ENCODE data around the gene VAV3. TPM values are rescaled to one million over a fixed set of nuclear protein-coding genes. Genes with fewer than 3 reads are reported as not detected.

VAV3 gene
- total and polyA plus RNA-seq, 10 of the 15 experiments (the other 5 are each of a cell fraction or from before 2014, with no cell fraction given) = 0.84 to 5.5 (median 3.4) TPM

DNA sequence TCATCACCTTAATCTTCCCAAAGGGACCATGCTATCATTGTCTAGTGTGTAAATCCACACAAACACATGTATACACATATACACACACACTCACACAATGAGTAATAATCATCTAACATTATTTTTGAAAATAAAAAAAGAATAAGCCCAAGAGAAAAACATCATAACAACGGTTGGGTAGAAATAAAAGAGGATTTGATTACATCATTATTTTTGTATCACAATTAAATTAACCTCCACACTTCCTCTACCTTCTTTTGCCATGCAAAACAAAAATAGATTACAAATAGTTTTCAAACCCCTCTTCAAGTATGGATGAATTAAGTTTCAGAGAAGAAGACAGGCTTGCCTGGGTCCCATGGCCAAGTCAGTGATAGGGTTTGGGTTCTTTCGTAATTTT, 238.1 kb downstream of the VAV3 start (continued):
- TF ChIP-seq SIX5 (IDR thresholded peaks at IDR 0.05; ENCODE audit: low read depth, low read length, severe bottlenecking) = no peak

DNA sequence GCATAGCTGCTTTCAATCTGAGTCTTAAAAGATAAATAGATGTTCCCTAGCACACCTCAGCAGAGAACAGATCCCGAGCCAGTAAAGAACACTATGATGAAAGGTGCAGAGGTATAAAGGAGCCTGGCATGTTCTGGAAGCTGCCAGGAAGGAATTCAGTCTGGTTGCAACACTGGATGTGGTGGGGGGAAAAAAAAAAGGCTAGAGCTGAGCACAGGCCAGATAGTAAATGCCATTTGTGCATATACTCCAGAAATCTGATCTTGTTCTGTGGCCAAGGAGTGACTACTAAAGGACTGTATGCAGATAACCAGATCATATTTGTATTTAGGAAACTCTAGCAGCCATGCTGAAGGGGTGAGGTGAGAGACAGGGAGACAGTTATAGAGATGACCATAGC, 240.3 kb downstream of the VAV3 start:
- Histone ChIP-seq H3K4me1 (ENCODE audit: control insufficient read depth, insufficient read depth, low read length) (no peaks in the 10 kb centered on the region), H3K79me2 (ENCODE audit: control insufficient read depth, insufficient read depth, low read length) (no peaks in the 10 kb centered on the region), H3K27me3 (replicated peaks in 1 of 2; ENCODE audit: control insufficient read depth in 2 of 2, insufficient read depth in 2 of 2, low read length in 1 of 2) (no peaks in the 10 kb centered on the region), H3K4me3 (no peak overlapping the region), H3K36me3 (ENCODE audit: control insufficient read depth in 2 of 2, insufficient read depth in 2 of 2, low read length in 1 of 2) (no peaks in the 10 kb centered on the region), H3K9me3 (replicated peaks; ENCODE audit: control insufficient read depth, insufficient read depth, low read length) (no peaks in the 10 kb centered on the region), H2AFZ (ENCODE audit: control insufficient read depth, low read depth, low read length) (no peak overlapping the region), H4K20me1 (ENCODE audit: control insufficient read depth, insufficient read depth) (no peaks in the 10 kb centered on the region), H3K27ac (ENCODE audit: control insufficient read depth, insufficient read depth) (no peak overlapping the region), H3K9ac (ENCODE audit: control insufficient read depth, insufficient read depth, low read length) (no peak overlapping the region), H3K4me2 (ENCODE audit: control insufficient read depth, insufficient read depth) (no peak overlapping the region)
- no peak for DNase-seq (ENCODE audit: low read depth, low spot score)
- in situ Hi-C loops (cut with MboI) = no loop called here
- CTCF ChIA-PET = no interaction called here
- RAD21 ChIA-PET (ENCODE audit: unreplicated experiment) = no interaction called here
- WGBS (ENCODE audit: insufficient coverage, insufficient replicate concordance, low lambda C conversion rate, missing lambda C conversion rate) = 0% methylated on average over 1 of the region's 1 CpG
- SMC1A ChIA-PET (ENCODE audit: uncharacterized antibody, unreplicated experiment) = interaction anchor here (1.0 kb wide), 1 partner anchor 23 kb away, joined by 4 read pairs; no protein-coding TSS in a partner anchor
- no peak for ATAC-seq
- no TSS peak for BruUV-seq (replicated peaks)
- intact Hi-C loops (cut with micrococcal nuclease; ENCODE audit: unreplicated experiment) = no loop called here
- POLR2A ChIA-PET = no interaction called here
- no peak for FAIRE-seq
- TF ChIP-seq ZNF207 (IDR thresholded peaks at IDR 0.05; ENCODE audit: borderline replicate concordance) (no peak), ESRRA (IDR thresholded peaks at IDR 0.05; ENCODE audit: low read length) (no peak), CHD2 (IDR thresholded peaks at IDR 0.05; ENCODE audit: borderline replicate concordance, low read depth, low read length) (no peak), ETV6 (conservative IDR thresholded peaks at IDR 0.05 in 1 of 2, IDR thresholded peaks at IDR 0.05 in 1 of 2; ENCODE audit: borderline replicate concordance in 1 of 2, low read depth in 1 of 2) (no peak), SUPT20H (IDR thresholded peaks at IDR 0.05; ENCODE audit: borderline replicate concordance, control insufficient read depth, low read depth, low read length) (no peak), JUNB (IDR thresholded peaks at IDR 0.05) (no peak), GABPA (IDR thresholded peaks at IDR 0.05; ENCODE audit: low read depth) (no peak), HDGF (IDR thresholded peaks at IDR 0.05) (no peak), TCF3 (IDR thresholded peaks at IDR 0.05; ENCODE audit: borderline replicate concordance, insufficient read depth, low read depth, low read length) (no peak), EZH2 (IDR thresholded peaks at IDR 0.05; ENCODE audit: borderline replicate concordance, control insufficient read depth, low read depth, low read length) (no peak), RCOR1 (conservative IDR thresholded peaks at IDR 0.05; ENCODE audit: low read depth, low read length) (no peak), BMI1 (IDR thresholded peaks at IDR 0.05; ENCODE audit: borderline replicate concordance) (no peak), NR2F1 (conservative IDR thresholded peaks at IDR 0.05) (no peak), NBN (IDR thresholded peaks at IDR 0.05) (no peak), BCL11A (IDR thresholded peaks at IDR 0.05; ENCODE audit: low read depth, low read length) (no peak), CREM (IDR thresholded peaks at IDR 0.05; ENCODE audit: low read depth) (no peak)
- TF ChIP-seq, protein P1, sequence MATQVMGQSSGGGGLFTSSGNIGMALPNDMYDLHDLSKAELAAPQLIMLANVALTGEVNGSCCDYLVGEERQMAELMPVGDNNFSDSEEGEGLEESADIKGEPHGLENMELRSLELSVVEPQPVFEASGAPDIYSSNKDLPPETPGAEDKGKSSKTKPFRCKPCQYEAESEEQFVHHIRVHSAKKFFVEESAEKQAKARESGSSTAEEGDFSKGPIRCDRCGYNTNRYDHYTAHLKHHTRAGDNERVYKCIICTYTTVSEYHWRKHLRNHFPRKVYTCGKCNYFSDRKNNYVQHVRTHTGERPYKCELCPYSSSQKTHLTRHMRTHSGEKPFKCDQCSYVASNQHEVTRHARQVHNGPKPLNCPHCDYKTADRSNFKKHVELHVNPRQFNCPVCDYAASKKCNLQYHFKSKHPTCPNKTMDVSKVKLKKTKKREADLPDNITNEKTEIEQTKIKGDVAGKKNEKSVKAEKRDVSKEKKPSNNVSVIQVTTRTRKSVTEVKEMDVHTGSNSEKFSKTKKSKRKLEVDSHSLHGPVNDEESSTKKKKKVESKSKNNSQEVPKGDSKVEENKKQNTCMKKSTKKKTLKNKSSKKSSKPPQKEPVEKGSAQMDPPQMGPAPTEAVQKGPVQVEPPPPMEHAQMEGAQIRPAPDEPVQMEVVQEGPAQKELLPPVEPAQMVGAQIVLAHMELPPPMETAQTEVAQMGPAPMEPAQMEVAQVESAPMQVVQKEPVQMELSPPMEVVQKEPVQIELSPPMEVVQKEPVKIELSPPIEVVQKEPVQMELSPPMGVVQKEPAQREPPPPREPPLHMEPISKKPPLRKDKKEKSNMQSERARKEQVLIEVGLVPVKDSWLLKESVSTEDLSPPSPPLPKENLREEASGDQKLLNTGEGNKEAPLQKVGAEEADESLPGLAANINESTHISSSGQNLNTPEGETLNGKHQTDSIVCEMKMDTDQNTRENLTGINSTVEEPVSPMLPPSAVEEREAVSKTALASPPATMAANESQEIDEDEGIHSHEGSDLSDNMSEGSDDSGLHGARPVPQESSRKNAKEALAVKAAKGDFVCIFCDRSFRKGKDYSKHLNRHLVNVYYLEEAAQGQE (IDR thresholded peaks at IDR 0.05; ENCODE audit: low read depth, low read length) = no peak
- TF ChIP-seq, protein P2, sequence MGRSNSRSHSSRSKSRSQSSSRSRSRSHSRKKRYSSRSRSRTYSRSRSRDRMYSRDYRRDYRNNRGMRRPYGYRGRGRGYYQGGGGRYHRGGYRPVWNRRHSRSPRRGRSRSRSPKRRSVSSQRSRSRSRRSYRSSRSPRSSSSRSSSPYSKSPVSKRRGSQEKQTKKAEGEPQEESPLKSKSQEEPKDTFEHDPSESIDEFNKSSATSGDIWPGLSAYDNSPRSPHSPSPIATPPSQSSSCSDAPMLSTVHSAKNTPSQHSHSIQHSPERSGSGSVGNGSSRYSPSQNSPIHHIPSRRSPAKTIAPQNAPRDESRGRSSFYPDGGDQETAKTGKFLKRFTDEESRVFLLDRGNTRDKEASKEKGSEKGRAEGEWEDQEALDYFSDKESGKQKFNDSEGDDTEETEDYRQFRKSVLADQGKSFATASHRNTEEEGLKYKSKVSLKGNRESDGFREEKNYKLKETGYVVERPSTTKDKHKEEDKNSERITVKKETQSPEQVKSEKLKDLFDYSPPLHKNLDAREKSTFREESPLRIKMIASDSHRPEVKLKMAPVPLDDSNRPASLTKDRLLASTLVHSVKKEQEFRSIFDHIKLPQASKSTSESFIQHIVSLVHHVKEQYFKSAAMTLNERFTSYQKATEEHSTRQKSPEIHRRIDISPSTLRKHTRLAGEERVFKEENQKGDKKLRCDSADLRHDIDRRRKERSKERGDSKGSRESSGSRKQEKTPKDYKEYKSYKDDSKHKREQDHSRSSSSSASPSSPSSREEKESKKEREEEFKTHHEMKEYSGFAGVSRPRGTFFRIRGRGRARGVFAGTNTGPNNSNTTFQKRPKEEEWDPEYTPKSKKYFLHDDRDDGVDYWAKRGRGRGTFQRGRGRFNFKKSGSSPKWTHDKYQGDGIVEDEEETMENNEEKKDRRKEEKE (IDR thresholded peaks at IDR 0.05) = no peak

Measured in GM12878 (cell line).